Erythroblast (primary cell): ENCODE results near the gene ZNF385D.

Source experiments
- GATA1 ChIP-seq: IDR thresholded peaks from 2 replicates; pipeline ENCODE4 v1.6.1; 2011; ENCODE audit warnings: low read depth, mild to moderate bottlenecking, control low read depth, low read length, moderate library complexity
- POLR2A ChIP-seq: IDR thresholded peaks from 2 replicates; pipeline ENCODE4 v1.6.1; 2011; ENCODE audit warnings: mild to moderate bottlenecking, low read length

GRCh38 chr3:21543380-21544075, 207.5 kb downstream of the ZNF385D start:
- TF ChIP-seq POLR2A (no peak), GATA1 (no peak)
